Measurements from ENCODE around the gene ELAVL2.

ELAVL2 gene

GRCh38 chr9:23825700-23826099 lies 340 bp downstream of the ELAVL2 start:
- no peak for TF ChIP-seq CTCF (IDR thresholded peaks at IDR 0.05; ENCODE audit: insufficient read depth, low read depth, low read length, missing control alignments)
- DNase-seq (ENCODE audit: low read depth), result no peak
- no peak overlapping the region for H3K4me3 ChIP-seq (ENCODE audit: low read depth, low read length)

- no peak for TF ChIP-seq CTCF (IDR thresholded peaks at IDR 0.05; ENCODE audit: insufficient read depth, low read depth, low read length, missing control alignments)
- no peak overlapping the region for H3K4me3 ChIP-seq (ENCODE audit: low read depth, low read length)
- DNase-seq (ENCODE audit: low read depth), result no peak
Observed at GRCh38 chr9:23824830-23825591, 1.0 kb downstream of the ELAVL2 start.

- TF ChIP-seq CTCF (IDR thresholded peaks at IDR 0.05; ENCODE audit: insufficient read depth, low read depth, low read length, missing control alignments), result no peak
- DNase-seq (ENCODE audit: low read depth), result no peak
- H3K4me3 ChIP-seq (ENCODE audit: low read depth, low read length), result no peak overlapping the region
Observed at GRCh38 chr9:23823986-23824829, 1.8 kb downstream of the ELAVL2 start.

- DNase-seq (ENCODE audit: low read depth), result no peak
- H3K4me3 ChIP-seq (ENCODE audit: low read depth, low read length), result no peak overlapping the region
- TF ChIP-seq CTCF (IDR thresholded peaks at IDR 0.05; ENCODE audit: insufficient read depth, low read depth, low read length, missing control alignments), result no peak
Observed at GRCh38 chr9:23823269-23823668, 2.8 kb downstream of the ELAVL2 start.

GRCh38 chr9:23822261-23823169 lies 3.5 kb downstream of the ELAVL2 start:
- DNase-seq (ENCODE audit: low read depth), result no peak
- TF ChIP-seq CTCF (IDR thresholded peaks at IDR 0.05; ENCODE audit: insufficient read depth, low read depth, low read length, missing control alignments), result no peak
- H3K4me3 ChIP-seq (ENCODE audit: low read depth, low read length), result no peak overlapping the region

GRCh38 chr9:23821375-23822181 lies 4.5 kb downstream of the ELAVL2 start:
- DNase-seq (ENCODE audit: low read depth), result no peak
- no peak for TF ChIP-seq CTCF (IDR thresholded peaks at IDR 0.05; ENCODE audit: insufficient read depth, low read depth, low read length, missing control alignments)
- H3K4me3 ChIP-seq (ENCODE audit: low read depth, low read length), result no peak overlapping the region

All from GM12865 (cell line).